SU-DHL-6 (cell line): ENCODE results near the gene SCYL2.

Experiments used
- H2AFZ ChIP-seq: fragments of 200-600 bp; sonication (generic); 2 replicates; pipeline ENCODE4 v1.6.1; 2014; ENCODE audit warnings: low read depth, mild to moderate bottlenecking, moderate library complexity, mixed read lengths, antibody characterized with exemption, low read length; ENCODE audit not compliant: severe bottlenecking
- H3F3A ChIP-seq: fragments of 200-600 bp; shearing (Covaris generic); 2 replicates; pipeline ENCODE4 v1.6.0; 2016; ENCODE audit warnings: antibody characterized with exemption, mild to moderate bottlenecking; ENCODE audit not compliant: insufficient read depth
- H3K27ac ChIP-seq: fragments of 200-600 bp; sonication (generic); 2 replicates; pipeline ENCODE4 v1.5.1; 2016; ENCODE audit warnings: low read depth, mild to moderate bottlenecking, low read length, moderate library complexity, mixed read lengths
- H3K27me3 ChIP-seq: fragments of 200-600 bp; sonication (generic), shearing (Covaris generic); 2 replicates; pipeline ENCODE4 v1.6.0; 2014; ENCODE audit warnings: mild to moderate bottlenecking, low read length
- H3K36me3 ChIP-seq: fragments of 200-600 bp; sonication (generic); 2 replicates; pipeline ENCODE4 v1.6.1; 2014; ENCODE audit warnings: mild to moderate bottlenecking, low read length, mixed read lengths
- H3K4me2 ChIP-seq: fragments of 300-600, 200-600 bp; shearing (Covaris generic), sonication (generic); 2 replicates; pipeline ENCODE4 v1.6.0; 2014; ENCODE audit warnings: low read length, low read depth, mild to moderate bottlenecking; ENCODE audit not compliant: poor library complexity, severe bottlenecking
- H3K4me3 ChIP-seq: fragments of 200-600 bp; sonication (generic); 2 replicates; pipeline ENCODE4 v1.5.1; 2014; ENCODE audit warnings: antibody characterized with exemption, low read length, mild to moderate bottlenecking, mixed read lengths; ENCODE audit not compliant: insufficient read depth, poor library complexity, severe bottlenecking
- H3K79me2 ChIP-seq: fragments of 200-600 bp; sonication (generic); 2 replicates; pipeline ENCODE4 v1.6.1; 2014; ENCODE audit warnings: mild to moderate bottlenecking, low read length, moderate library complexity; ENCODE audit not compliant: insufficient read depth
- H3K9ac ChIP-seq: fragments of 200-600 bp; sonication (generic); 2 replicates; pipeline ENCODE4 v1.7.0; 2014; ENCODE audit warnings: mild to moderate bottlenecking, low read length
- H3K9me2 ChIP-seq: fragments of 200-600 bp; sonication (generic); replicated peaks from 2 replicates; pipeline ENCODE4 v1.6.1; 2014; ENCODE audit warnings: low read length; ENCODE audit not compliant: insufficient read depth
- H3K9me3 ChIP-seq: fragments of 200-600 bp; sonication (generic); 2 replicates; pipeline ENCODE4 v1.6.1; 2014; ENCODE audit warnings: low read length, mixed read lengths; ENCODE audit not compliant: insufficient read depth
- H4K20me1 ChIP-seq: fragments of 200-600 bp; sonication (generic); 2 replicates; pipeline ENCODE4 v1.6.1; 2014; ENCODE audit warnings: low read depth, mild to moderate bottlenecking, antibody characterized with exemption, low read length, moderate library complexity, mixed read lengths
- EZH2phosphoT487 ChIP-seq: fragments of 200-600 bp; sonication (generic), shearing (Covaris generic); conservative IDR thresholded peaks from 2 replicates; pipeline ENCODE4 v1.6.1; 2018; ENCODE audit warnings: mild to moderate bottlenecking, antibody characterized with exemption, low read length, moderate library complexity, mixed read lengths
- TF ChIP-seq, protein P1 (sequence below): fragments of 200-600 bp; sonication (generic); IDR thresholded peaks from one replicate; pipeline ENCODE4 v1.5.1; 2017; ENCODE audit warnings: antibody characterized with exemption, mild to moderate bottlenecking, low read length, moderate library complexity; ENCODE audit not compliant: insufficient read depth, poor library complexity, severe bottlenecking

Gene SCYL2

DNA sequence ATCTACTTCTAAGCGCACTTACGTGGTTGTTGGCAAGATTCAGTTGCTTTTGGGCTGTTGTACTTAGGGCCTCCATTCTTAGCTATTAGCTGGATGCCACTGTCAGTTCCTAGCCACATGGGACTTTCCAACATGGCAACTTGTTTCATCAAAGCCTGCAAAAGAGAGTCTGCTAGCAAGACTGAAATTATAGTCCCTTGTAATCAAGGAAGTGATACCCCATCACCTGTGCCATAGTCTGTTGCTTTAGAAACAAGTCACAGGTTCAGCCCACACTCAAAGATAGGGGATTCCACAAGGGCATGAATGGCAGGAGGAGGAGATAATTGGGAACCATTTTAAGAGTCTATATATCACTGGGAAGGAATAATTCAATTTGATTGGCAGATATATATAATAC lies 62.8 kb downstream of the SCYL2 start:
- Histone ChIP-seq H2AFZ (no peak overlapping the region), H3K4me3 (no peak overlapping the region), H3F3A (no peaks in the 10 kb centered on the region), H4K20me1 (no peaks in the 10 kb centered on the region), H3K27ac (no peak overlapping the region), H3K36me3 (peaks cover 17% of the 10 kb centered on the region; the same call in 1 of the 2 replicates), H3K4me2 (no peak overlapping the region), H3K27me3 (no peaks in the 10 kb centered on the region), H3K9me3 (no peaks in the 10 kb centered on the region), H3K9me2 (no peaks in the 10 kb centered on the region), H3K9ac (no peak overlapping the region), H3K79me2 (no peaks in the 10 kb centered on the region)
- TF ChIP-seq, protein P1, sequence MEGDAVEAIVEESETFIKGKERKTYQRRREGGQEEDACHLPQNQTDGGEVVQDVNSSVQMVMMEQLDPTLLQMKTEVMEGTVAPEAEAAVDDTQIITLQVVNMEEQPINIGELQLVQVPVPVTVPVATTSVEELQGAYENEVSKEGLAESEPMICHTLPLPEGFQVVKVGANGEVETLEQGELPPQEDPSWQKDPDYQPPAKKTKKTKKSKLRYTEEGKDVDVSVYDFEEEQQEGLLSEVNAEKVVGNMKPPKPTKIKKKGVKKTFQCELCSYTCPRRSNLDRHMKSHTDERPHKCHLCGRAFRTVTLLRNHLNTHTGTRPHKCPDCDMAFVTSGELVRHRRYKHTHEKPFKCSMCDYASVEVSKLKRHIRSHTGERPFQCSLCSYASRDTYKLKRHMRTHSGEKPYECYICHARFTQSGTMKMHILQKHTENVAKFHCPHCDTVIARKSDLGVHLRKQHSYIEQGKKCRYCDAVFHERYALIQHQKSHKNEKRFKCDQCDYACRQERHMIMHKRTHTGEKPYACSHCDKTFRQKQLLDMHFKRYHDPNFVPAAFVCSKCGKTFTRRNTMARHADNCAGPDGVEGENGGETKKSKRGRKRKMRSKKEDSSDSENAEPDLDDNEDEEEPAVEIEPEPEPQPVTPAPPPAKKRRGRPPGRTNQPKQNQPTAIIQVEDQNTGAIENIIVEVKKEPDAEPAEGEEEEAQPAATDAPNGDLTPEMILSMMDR = no peak
- TF ChIP-seq EZH2phosphoT487 = no peak

DNA sequence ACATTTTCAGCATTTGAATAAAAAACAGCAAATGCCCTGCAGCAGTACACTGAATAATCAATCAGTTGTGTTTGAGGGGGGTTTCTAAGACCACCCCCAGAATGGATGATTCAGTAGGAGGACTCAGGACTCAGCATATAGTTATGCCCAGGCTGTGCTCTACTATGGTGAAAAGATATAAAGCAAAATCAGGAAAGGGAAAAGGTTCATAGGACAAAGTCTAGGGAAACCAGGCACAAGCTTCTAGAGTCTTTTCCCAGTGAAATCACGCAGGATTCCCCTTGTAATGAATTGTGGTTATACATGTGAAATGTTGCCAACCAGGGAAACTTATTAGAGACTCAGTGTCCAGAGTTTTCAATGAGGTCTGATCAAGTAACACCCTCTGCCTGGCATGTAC lies 64.9 kb downstream of the SCYL2 start:
- H3F3A ChIP-seq = no peaks in the 10 kb centered on the region
- H3K27me3 ChIP-seq = no peaks in the 10 kb centered on the region
- no peaks in the 10 kb centered on the region for H3K79me2 ChIP-seq
- H3K27ac ChIP-seq = no peak overlapping the region
- no peaks in the 10 kb centered on the region for H3K9me2 ChIP-seq
- H3K36me3 ChIP-seq = peaks cover 18% of the 10 kb centered on the region; the same call in 1 of the 2 replicates
- no peak overlapping the region for H3K4me3 ChIP-seq
- H3K9me3 ChIP-seq = no peaks in the 10 kb centered on the region
- TF ChIP-seq EZH2phosphoT487 = no peak
- TF ChIP-seq, protein P1 = no peak
- H2AFZ ChIP-seq = no peak overlapping the region
- H3K4me2 ChIP-seq = no peak overlapping the region
- H3K9ac ChIP-seq = no peak overlapping the region
- no peaks in the 10 kb centered on the region for H4K20me1 ChIP-seq

DNA sequence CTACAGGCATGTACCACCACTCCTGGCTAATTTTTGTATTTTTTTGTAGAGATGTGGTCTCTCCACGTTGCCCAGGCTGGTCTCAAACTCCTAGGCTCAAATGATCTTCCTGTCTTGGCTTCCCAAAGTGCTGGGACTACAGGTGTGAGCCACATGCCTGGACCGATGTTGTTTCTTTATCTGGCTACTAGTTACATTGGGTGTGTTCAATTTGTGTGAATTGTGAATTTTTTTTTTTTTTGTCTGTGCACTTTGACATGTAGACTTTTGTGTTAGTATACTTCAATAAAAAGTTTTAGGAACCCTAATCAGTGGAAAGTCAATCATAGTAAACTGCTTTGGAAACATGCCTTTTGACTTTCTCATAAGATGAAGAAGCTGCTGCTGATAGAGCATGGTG lies 65.9 kb downstream of the SCYL2 start:
- Histone ChIP-seq H3K9me2 (no peaks in the 10 kb centered on the region), H3K36me3 (peaks cover 23% of the 10 kb centered on the region; the same call in 1 of the 2 replicates), H3K4me2 (no peak overlapping the region), H3K27ac (no peak overlapping the region), H3F3A (no peaks in the 10 kb centered on the region), H3K27me3 (no peaks in the 10 kb centered on the region), H2AFZ (no peak overlapping the region), H3K79me2 (no peaks in the 10 kb centered on the region), H3K9me3 (no peaks in the 10 kb centered on the region), H3K9ac (no peak overlapping the region), H4K20me1 (no peaks in the 10 kb centered on the region), H3K4me3 (no peak overlapping the region)
- no peak for TF ChIP-seq EZH2phosphoT487
- TF ChIP-seq, protein P1 = no peak

DNA sequence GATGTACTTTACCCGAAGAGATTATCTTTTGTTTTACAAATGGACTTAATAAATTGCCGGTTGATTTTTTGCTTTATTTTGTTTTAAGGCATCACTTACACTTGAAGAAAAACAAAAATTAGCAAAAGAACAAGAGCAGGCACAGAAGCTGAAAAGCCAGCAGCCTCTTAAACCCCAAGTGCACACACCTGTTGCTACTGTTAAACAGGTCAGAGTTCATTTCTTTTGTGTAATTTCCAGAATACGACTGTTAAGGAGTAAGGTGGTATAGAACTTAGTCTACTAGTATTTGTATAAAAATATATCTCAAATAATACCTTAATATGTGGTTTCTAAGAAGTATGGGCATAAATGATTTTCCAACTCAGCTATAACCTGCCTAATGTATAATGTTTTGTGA lies 70.3 kb downstream of the SCYL2 start:
- TF ChIP-seq EZH2phosphoT487 = no peak
- TF ChIP-seq, protein P1 = no peak
- Histone ChIP-seq H3K9ac (no peak overlapping the region), H4K20me1 (no peaks in the 10 kb centered on the region), H3F3A (no peaks in the 10 kb centered on the region), H3K36me3 (peaks cover 10% of the 10 kb centered on the region; the same call in 1 of the 2 replicates), H3K79me2 (no peaks in the 10 kb centered on the region), H3K4me2 (no peak overlapping the region), H3K4me3 (no peak overlapping the region), H3K27ac (no peak overlapping the region), H2AFZ (no peak overlapping the region), H3K9me2 (no peaks in the 10 kb centered on the region), H3K9me3 (no peaks in the 10 kb centered on the region), H3K27me3 (no peaks in the 10 kb centered on the region)
